ENCODE data around the gene CNPPD1.

The CNPPD1 gene

DNA sequence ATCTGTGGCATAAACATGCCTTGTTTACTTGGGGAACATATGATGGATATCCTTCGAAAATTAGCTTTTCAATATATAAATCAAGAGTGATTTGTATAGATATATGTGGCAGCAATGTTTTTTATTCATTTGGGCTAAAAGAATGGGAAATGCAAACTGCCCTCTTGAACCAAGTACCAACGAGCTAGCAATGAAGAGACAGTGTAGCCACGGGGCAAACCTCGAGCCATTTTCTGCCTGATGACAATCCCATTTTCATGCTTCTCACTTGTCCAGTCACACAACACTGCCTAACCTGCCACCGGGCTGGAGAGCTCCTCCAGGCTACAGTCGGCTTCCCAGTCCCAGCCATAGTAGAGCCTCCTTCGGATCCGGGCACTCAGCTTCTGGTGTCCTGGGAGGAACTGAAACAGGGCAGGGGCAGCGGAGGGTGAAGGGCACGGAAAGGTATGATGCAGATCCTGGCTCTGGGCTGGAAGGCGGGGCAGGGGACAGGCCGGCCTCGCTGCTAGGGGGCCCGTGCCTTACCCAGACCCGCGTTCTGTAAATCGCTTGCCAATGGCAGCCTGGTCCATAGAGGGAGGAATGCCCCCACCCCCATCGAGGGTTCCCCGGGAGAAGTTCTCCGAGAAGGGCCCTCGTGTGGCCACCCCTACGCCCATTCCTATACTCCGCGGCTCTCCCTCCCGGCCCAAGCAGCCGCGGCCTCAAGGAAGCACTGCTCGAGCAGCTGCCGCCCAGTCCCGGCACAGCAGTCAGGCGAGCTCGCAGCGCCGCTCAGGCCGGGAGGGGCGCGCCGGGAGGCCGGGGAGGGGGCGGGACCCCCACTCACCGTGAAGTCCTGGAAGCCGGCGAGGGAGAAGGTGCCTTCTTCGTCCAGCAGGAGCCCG is 552 bp downstream of the CNPPD1 start:
- TF ChIP-seq, protein P1, sequence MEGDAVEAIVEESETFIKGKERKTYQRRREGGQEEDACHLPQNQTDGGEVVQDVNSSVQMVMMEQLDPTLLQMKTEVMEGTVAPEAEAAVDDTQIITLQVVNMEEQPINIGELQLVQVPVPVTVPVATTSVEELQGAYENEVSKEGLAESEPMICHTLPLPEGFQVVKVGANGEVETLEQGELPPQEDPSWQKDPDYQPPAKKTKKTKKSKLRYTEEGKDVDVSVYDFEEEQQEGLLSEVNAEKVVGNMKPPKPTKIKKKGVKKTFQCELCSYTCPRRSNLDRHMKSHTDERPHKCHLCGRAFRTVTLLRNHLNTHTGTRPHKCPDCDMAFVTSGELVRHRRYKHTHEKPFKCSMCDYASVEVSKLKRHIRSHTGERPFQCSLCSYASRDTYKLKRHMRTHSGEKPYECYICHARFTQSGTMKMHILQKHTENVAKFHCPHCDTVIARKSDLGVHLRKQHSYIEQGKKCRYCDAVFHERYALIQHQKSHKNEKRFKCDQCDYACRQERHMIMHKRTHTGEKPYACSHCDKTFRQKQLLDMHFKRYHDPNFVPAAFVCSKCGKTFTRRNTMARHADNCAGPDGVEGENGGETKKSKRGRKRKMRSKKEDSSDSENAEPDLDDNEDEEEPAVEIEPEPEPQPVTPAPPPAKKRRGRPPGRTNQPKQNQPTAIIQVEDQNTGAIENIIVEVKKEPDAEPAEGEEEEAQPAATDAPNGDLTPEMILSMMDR (IDR thresholded peaks at IDR 0.05; ENCODE audit: low read depth, low read length) = no peak
- peak; percentile 26 to 41 for DNase-seq (ENCODE audit: low read depth in 2 of 2)
- peak overlapping the region; percentile 80 to 88 for H3K4me3 ChIP-seq (replicated peaks in 1 of 2; ENCODE audit: low read depth in 2 of 2, low read length in 2 of 2)

- TF ChIP-seq, protein P1 (IDR thresholded peaks at IDR 0.05; ENCODE audit: low read depth, low read length) = no peak
- peak overlapping the region in 1 of 2 donors; percentile 88 for H3K4me3 ChIP-seq (replicated peaks in 1 of 2; ENCODE audit: low read depth in 2 of 2, low read length in 2 of 2)
- DNase-seq (ENCODE audit: low read depth in 2 of 2) = no peak
These were observed 1.2 kb downstream of the CNPPD1 start for GRCh38 chr2:219175486-219175885.

DNA sequence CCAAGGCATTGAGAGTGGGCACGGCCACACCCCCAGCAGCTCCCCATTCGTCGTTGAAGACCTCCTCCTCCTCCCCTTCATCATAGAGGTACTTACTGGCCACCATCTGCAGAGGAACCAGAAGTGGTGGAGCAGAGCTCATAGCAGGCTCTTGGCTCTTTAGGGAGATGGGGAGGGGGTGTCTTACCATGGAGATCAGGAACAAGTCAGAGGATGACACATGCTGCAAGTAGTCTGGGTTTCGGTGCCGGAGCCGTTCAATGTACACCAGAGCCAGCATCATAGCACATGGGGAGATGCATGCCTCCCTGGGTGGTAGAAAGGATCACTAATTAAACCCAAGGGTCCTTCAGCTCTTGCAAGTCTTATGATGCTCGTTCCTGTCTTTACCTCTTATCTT is 1.9 kb downstream of the CNPPD1 start:
- no peak overlapping the region for H3K4me3 ChIP-seq (replicated peaks in 1 of 2; ENCODE audit: low read depth in 2 of 2, low read length in 2 of 2)
- DNase-seq (ENCODE audit: low read depth in 2 of 2) = no peak
- TF ChIP-seq, protein P1 (IDR thresholded peaks at IDR 0.05; ENCODE audit: low read depth, low read length) = no peak

DNA sequence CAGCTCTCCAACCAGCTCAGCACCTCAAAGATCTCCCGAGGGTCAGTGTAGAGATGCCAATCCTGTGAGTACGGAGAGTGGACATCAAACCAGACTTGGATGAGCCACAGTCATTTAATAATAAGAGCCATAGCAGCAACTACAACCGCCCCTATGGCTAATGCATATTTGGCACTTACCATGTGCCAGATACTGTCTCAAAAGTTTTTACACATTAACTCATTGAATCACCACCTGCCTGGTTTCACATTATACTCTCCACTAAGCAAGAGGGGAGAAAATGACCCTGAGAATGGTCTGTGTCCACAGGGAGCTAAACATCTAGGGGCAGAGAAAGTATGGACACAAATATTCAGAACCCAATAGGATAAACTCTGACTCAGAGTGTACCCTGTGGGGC is 2.6 kb downstream of the CNPPD1 start:
- DNase-seq (ENCODE audit: low read depth in 2 of 2) = no peak
- H3K4me3 ChIP-seq (replicated peaks in 1 of 2; ENCODE audit: low read depth in 2 of 2, low read length in 2 of 2) = no peak overlapping the region
- TF ChIP-seq, protein P1 (IDR thresholded peaks at IDR 0.05; ENCODE audit: low read depth, low read length) = no peak

DNA sequence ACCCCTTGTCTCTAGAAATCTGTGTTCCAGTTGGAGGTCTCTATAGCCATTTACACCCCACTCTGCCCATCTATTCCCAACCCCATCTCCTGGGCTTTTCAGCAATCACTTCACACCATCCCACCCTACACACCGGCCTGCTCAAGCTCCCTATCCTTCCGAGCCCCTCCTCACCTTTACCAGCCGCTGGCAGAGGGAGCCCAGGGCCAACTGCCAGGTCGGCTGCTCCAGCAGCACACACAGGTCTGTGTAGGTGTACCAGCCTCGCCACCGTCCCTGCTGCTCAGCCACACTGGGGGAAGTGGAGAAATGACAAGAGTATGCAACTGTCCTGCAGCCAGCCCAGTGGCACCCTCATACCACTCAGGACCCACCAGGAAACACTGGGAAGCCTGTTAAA is 3.5 kb downstream of the CNPPD1 start:
- H3K4me3 ChIP-seq (replicated peaks in 1 of 2; ENCODE audit: low read depth in 2 of 2, low read length in 2 of 2) = no peak overlapping the region
- DNase-seq (ENCODE audit: low read depth in 2 of 2) = no peak
- TF ChIP-seq, protein P1 (IDR thresholded peaks at IDR 0.05; ENCODE audit: low read depth, low read length) = no peak

- no peak for DNase-seq (ENCODE audit: low read depth in 2 of 2)
- no peak overlapping the region for H3K4me3 ChIP-seq (replicated peaks in 1 of 2; ENCODE audit: low read depth in 2 of 2, low read length in 2 of 2)
- TF ChIP-seq, protein P1 (IDR thresholded peaks at IDR 0.05; ENCODE audit: low read depth, low read length) = no peak
These were observed 4.2 kb downstream of the CNPPD1 start for GRCh38 chr2:219172231-219173154.
